HG03521 (cell line): ENCODE data around the gene MARVELD2.

ENCODE experiments used
- ATAC-seq: cut with Tn5 transposase; IDR thresholded peaks from one replicate; pipeline ENCODE4 v1.9.1; 2021; ENCODE audit warnings: mild to moderate bottlenecking, moderate library complexity; ENCODE audit not compliant: unreplicated experiment

MARVELD2 gene

GRCh38 chr5:69492391-69492922 lies 77.5 kb downstream of the MARVELD2 start, which contains the start of gene OCLN:
TSS of gene OCLN (plus strand) at chr5:69492790. CDS start at chr5:69504245, 11,455 bp downstream.
- ATAC-seq = no peak

- no peak for ATAC-seq
Measured at GRCh38 chr5:69492923-69493395, 78.0 kb downstream of the MARVELD2 start.

GRCh38 chr5:69493396-69494133 lies 78.6 kb downstream of the MARVELD2 start:
- ATAC-seq = no peak
